Subcutaneous adipose tissue (tissue), 4 donors: Measurements from ENCODE around the gene CLCN6. TPM values are rescaled to one million over a fixed set of nuclear protein-coding genes. Genes with fewer than 3 reads are reported as not detected.

Experiments
- CTCF ChIP-seq: fragments of 450-650 bp; IDR thresholded peaks from one replicate; pipeline ENCODE4 v1.5.1; 2016; ENCODE audit warnings: low read depth, mild to moderate bottlenecking, control low read depth, antibody characterized with exemption, moderate library complexity
- total RNA-seq, 4 donors: library from RNA; depleted of rRNA; stranded (reverse); fragments of >200 nt; gene quantifications; one replicate each; pipeline ENCODE4 v1.1.0, GENCODE V29; 2016

CLCN6 gene
- total RNA-seq, 4 donors from 2014 or later: 14.4 to 21.2 (median 20.5) TPM

DNA sequence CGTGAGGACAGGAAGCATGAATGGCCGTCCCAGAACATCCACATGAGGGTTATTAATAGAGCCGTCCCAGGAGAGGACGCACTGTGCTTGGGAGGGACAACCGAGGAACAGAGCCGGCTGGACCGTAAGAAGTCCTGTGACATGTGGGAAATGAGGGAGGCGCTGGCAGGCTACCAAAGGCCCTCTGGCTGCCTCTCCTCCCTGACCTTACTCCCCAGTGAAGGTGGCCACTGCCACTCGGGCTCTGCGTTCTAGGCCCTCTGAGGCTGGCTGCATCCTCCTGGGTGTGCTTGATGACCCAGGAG lies 68.2 kb downstream of the CLCN6 start:
- no peak for TF ChIP-seq CTCF

DNA sequence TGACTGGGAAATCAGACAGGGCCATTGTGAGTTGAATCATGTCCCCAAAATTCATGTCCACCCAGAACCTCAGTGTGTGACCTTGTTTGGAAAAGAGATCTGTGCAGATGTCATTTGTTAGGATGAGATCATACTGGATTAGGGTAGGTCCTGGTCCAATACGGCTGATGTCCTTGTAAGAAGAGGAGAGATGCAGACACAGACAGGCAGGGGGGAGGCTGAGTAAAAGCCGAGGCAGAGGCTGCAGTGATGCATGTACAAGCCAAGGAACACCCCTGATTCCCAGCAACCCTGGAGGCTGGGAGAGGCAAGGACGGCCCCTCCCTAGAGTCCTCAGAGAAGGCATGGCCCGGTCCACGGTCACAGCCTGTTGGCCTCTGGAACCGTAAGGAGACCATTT lies 68.6 kb downstream of the CLCN6 start:
- TF ChIP-seq CTCF: no peak

DNA sequence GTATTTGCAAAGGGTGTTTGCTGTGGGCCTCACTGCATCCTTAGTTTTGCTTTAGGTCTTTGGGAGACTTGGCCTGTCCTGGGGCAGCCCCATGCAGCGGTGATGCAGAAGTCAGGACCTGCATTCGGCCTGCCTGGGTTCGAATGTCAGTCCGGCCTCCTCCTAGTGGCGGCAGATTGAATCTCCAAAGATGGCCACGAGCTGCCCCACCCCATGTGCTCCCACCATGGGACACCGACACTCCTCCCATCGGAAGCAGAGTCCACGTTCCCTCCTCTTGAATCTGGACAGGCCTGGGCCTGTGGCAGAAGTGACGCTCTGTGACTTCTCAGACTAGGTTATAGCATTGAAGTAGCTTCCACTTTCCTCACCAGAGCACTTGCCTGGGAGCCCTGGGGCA lies 69.1 kb downstream of the CLCN6 start:
- TF ChIP-seq CTCF: no peak

DNA sequence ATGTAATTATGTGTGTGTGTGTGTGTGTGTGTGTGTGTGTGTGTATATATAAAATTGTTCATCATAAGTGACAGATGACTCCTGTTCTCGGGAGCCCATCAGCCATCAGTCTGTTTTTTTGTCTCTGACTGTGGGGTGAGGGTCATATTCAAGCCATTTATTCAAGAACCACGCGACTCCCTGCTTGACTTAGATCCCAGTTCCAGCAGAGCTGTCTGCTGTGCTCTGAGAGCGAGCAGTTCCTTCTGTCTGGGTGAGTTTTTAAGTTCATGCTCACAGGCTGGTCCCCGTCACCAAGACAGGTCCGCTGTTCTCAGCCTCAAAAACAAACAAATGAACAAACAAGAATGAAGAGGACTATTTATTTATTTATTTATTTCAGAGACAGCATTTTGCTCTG lies 71.1 kb downstream of the CLCN6 start:
- TF ChIP-seq CTCF: no peak

DNA sequence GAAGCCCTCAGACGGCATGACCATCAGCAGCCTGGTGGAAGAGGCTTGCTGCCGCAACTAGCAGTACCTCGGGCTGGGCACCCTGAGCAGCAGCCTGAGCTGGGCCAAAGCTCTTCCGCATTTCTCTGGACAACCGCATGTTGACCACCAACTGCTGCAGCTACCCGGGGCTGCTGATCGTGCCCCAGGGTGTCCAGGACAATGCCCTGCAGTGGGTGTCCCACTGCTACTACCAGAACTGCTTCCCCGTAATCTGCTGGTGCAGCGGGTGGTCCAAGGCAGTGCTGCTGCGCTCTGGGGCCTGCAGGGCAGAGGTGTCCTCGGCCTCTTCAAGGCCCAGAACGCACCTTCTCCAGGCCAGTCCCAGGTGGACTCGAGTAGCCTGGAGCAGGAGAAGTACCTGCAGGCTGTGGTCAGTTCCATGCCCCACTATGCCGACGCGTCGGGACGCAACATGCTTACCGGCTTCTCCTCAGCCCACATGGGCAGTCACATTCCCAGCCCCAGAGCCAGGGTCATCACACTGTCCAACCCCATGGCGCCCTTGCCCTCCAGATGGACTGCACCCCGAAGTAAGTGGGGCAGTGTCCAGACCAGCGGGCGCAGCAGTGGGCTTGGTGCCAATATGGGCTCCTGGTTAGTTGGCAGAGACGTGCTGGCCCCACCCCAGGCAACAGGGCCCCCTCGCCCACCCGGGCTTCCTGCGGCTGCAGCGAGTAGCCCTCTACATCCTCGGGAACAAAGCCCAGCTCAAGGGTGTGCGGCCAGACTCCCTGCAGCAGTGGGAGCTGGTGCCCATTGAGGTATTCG lies 72.3 kb downstream of the CLCN6 start:
- no peak for TF ChIP-seq CTCF

DNA sequence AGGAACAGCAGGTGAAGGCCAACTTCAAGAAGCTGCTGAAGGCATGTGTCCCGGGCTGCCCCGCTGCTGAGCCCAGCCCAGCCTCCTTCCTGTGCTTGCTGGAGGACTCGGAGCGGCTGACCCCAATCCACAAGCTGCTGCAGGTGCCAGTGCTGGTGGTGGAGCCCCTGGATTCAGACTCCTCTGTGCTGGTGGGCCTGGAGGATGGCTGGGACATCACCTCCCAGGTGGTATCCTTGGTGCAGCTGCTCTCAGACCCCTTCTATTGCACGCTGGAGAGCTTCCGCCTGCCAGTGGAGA lies 72.8 kb downstream of the CLCN6 start:
- no peak for TF ChIP-seq CTCF

DNA sequence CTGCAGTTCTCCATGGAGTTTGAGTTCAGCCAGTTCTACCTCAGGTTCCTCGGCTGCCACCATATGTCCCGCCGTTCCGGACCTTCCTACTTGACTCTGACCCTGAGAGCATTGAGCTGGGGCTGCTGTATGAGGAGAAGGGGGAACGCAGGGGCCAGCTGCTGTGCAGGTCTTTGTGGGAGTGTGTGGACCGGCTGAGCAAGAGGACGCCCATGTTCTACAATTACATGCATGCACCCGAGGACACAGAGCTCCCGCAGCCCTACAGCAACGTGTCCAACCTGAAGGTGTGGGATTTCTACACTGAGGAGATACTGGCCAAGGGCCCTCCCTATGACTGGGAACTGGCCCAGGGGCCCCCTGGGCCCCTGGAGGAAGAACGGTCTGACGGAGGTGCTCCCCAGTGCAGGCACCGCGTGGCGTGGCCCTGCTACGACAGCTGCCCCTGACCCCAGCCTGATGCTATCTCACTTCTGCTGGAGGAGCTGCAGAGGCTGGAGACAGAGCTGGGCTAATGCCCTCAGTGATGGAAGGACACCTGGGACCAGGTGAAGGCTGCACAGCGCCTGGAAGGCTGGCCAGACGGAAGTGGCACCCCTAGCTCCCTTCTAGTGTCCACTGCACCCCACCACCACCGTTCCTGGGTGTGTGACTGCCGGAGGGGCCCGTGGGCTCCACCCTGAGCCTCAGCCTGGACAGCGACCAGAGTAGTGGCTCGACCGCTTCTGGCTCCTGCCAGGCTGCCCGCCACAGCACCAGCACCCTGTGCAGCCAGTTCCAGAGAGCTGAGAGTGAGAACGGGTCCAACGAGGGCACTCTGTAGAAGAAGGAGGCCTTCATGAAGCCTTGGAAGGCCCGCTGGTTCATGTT lies 73.6 kb downstream of the CLCN6 start:
- no peak for TF ChIP-seq CTCF
